GM20000 (cell line): ENCODE measurements around the gene NAA25.

ENCODE experiments used
- DNase-seq: peaks from one replicate; pipeline ENCODE4 v3.0.0; 2012; ENCODE audit warnings: low spot score
- TF ChIP-seq, protein P1 (sequence below): IDR thresholded peaks from 2 replicates; pipeline ENCODE4 v1.5.1; 2012; ENCODE audit warnings: mild to moderate bottlenecking, control low read depth; ENCODE audit errors: extremely low read depth, missing control alignments

NAA25 gene

DNA sequence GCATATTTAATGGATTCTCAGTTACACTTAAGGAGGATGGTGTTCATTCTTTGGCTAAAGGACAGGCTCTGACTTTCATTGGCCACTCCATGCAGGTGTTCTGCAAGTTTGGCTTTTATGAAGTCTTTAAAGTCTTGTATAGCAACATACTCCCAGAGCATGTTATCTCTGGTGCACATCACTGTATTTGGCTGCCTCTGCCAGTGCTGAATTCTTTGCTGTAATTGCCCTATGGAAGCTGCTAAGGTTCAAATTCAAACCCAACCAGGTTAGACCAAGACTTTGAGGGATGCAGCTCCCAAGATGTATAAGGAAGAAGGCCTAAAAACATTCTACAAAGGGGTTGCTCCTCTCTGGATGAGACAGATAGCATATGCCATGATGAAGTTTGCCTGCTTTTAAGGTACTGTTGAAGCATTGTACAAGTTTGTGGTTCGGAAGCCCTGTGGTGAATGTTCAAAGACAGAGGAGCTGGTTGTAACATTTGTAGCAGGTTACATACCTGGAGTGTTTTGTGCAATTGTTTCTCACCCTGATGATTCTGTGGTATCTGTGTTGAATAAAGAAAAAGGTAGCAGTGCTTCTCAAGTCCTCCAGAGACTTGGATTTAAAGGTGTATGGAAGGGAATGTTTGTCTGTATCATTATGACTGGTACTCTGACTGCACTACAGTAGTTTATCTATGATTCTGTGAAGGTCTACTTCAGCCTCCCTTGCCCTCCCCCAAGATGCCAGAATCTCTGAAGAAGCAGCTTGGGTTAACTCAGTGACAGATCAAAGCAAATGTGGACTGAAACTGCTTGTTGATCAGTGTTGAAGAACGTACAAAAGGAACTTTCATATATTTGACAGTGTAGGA, 115.1 kb downstream of the NAA25 start:
- TF ChIP-seq, protein P1, sequence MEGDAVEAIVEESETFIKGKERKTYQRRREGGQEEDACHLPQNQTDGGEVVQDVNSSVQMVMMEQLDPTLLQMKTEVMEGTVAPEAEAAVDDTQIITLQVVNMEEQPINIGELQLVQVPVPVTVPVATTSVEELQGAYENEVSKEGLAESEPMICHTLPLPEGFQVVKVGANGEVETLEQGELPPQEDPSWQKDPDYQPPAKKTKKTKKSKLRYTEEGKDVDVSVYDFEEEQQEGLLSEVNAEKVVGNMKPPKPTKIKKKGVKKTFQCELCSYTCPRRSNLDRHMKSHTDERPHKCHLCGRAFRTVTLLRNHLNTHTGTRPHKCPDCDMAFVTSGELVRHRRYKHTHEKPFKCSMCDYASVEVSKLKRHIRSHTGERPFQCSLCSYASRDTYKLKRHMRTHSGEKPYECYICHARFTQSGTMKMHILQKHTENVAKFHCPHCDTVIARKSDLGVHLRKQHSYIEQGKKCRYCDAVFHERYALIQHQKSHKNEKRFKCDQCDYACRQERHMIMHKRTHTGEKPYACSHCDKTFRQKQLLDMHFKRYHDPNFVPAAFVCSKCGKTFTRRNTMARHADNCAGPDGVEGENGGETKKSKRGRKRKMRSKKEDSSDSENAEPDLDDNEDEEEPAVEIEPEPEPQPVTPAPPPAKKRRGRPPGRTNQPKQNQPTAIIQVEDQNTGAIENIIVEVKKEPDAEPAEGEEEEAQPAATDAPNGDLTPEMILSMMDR: no peak
- DNase-seq: no peak

DNA sequence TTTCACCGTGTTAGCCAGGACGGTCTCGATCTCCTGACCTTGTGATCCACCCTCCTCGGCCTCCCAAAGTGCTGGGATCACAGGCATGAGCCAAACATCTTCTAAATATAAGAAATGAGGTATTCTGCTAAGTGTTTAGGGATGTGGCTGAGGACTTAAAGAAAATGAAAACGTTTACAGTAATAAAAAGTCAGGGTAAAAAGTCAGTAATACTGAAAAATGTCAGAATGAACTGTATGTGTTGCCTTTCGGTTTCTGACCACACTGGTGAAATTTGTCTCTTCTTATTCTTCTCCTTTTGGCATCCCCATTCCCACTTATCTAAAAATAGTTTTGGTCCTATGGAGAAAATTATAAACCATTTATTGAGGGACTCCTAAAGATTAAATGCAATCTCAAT, 116.1 kb downstream of the NAA25 start:
- no peak for DNase-seq
- TF ChIP-seq, protein P1: no peak

DNA sequence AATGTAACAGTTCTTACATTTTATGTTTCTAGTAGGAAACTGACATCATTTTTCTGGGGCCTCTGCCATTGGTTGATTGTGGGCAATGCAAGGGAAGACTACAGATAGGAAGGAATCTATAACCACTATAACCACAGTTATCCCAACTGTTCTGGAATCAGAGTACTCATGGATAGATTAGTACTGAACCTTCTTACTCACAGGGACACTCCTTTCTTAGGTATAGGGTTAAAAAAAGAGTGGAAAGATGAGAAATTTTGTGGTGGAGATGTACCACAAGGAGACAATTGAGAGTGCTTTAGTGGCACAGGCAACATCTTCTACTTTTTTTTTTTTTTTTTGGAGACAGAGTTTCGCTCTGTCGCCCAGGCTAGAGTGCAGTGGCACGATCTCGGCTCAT, 116.6 kb downstream of the NAA25 start:
- no peak for DNase-seq
- TF ChIP-seq, protein P1: no peak

DNA sequence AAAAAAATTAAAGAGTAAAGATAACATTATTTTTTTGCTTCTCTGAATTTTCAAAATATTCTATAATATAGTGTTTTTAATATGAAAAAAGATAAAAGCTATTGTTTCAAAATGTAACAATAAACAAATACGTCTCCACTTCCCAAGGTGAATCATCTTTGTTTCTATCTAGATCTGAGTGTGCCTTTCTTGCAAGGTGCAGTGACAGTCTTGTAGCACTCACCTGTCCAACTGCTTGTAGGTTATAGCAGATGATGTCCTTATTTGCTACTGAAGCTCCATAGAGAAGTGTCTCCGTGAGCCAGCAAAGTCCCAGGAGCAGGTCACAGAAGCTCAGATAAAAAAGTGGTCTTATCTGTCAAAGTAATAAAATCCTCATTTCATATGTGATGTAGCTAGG, 117.0 kb downstream of the NAA25 start:
- no peak for DNase-seq
- TF ChIP-seq, protein P1: no peak

DNA sequence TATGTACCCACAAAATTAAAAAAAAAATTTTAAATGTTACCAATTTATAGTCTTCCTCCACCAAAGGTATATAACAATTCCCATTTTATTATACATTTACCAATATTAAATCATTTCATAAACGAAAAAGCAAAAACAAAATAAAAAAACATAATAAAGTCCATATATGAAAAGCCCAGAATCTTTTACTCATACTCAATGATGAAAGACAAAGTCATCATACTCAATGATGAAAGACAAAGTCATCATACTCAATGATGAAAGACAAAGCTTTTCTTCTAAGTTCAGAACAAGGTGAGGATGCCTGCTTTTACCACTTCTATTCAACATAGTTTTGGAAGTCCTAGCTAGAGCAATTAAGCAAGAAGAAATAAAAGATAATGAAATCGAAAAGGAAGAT, 123.8 kb downstream of the NAA25 start:
- TF ChIP-seq, protein P1: no peak
- no peak for DNase-seq

DNA sequence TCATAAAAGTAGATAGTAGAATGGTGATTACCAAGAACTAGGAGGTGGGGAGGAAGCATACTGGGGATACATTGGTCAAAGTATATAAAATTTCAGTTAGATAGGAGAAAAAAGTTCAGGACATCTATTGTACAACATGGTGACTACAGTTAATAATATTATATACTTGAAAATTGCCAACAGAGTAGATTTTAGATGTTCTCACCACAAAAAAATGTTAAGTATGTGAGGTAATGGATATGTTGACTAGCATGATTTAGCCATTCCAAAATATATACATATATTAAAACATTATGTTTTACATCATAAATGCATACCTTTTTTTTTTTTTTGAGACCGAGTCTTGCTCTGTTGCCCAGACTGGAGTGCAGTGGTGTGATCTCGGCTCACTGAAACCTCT, 126.6 kb downstream of the NAA25 start:
- no peak for DNase-seq
- TF ChIP-seq, protein P1: no peak

DNA sequence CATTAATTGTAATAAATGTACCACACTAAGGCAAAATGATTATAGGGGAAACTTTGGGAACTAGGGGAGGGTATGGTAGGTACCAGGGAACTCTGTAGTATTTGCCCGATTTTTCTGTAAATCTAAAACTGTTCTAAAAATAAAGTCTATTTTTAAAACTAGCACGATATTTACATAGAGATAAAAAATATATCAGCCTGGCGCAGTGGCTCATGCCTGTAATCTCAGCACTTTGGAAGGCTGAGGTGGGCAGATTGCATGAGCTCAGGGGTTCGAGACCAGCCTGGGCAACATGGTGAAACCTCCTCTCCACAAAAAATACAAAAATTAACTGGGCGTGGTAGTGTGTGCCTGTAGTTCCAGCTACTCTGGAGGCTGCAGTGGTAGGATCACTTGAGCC, 128.0 kb downstream of the NAA25 start:
- TF ChIP-seq, protein P1: no peak
- DNase-seq: no peak
